Right hindlimb (tissue), 1 donor: ENCODE measurements around the gene ANKRD49.
A peak's percentile ranks its signal among the peaks of the same experiment; 100 is the strongest.

Experiments
- DNase-seq: peaks from one replicate; pipeline ENCODE4 v3.0.0-alpha.2; 2018

Gene ANKRD49

DNA sequence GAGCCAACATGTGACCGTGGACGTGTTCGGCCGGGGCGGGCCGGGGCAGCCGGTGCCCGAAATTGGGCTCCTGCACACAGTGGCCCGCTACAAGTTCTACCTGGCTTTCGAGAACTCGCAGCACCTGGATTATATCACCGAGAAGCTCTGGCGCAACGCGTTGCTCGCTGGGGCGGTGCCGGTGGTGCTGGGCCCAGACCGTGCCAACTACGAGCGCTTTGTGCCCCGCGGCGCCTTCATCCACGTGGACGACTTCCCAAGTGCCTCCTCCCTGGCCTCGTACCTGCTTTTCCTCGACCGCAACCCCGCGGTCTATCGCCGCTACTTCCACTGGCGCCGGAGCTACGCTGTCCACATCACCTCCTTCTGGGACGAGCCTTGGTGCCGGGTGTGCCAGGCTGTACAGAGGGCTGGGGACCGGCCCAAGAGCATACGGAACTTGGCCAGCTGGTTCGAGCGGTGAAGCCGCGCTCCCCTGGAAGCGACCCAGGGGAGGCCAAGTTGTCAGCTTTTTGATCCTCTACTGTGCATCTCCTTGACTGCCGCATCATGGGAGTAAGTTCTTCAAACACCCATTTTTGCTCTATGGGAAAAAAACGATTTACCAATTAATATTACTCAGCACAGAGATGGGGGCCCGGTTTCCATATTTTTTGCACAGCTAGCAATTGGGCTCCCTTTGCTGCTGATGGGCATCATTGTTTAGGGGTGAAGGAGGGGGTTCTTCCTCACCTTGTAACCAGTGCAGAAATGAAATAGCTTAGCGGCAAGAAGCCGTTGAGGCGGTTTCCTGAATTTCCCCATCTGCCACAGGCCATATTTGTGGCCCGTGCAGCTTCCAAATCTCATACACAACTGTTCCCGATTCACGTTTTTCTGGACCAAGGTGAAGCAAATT is 51.7 kb downstream of the ANKRD49 start:
- DNase-seq, result peak; percentile 28

DNA sequence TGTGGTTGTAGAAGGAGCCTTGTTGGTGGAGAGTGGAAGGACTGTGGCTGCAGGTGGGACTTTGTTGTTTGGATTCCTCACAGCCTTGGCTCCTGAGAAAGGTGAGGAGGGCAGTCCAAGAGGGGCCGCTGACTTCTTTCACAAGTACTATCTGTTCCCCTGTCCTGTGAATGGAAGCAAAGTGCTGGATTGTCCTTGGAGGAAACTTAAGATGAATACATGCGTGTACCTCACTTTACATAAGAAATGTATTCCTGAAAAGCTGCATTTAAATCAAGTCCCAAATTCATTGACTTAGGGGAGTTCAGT is 52.3 kb downstream of the ANKRD49 start:
- DNase-seq, result no peak

DNA sequence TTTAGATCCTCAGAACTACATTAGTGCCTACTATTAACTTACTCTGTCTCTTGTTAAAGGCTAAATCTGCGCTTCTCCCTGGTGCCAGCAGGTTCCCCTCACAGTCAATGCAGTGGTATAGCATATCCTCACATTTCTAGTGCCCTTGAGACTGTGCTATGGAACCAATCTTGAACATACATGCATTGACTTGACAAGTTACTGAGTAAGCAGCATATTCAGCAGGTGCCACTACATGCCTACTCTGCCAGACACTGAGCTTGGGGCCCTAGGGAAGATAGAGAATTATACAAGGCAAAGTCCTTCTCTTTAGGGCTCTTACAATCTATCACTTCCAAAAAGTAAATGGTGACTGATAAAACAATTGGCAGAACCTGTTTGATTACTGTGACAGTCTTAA is 53.1 kb downstream of the ANKRD49 start:
- no peak for DNase-seq

DNA sequence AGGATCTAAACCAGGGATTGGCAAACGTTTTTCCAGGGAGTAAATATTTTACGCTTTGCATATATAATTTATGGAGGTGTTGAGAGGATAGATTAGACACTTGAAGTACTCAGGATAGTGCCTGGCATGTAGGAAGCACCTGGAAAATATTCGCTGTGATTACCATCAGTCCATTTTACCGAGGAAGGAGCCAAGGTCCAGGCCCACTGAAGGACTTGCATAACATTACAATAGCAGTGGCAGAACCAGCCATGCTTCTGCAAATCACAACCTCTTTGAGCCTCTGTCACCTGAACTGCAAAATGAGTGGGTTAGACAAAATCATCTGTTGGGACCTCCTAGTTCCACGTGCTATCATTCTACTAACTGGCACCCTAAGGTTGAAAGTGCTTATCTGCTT is 55.4 kb downstream of the ANKRD49 start:
- no peak for DNase-seq
